Activated T-cell treated with anti-CD3 and anti-CD28 coated beads for 48 hours (primary cell): Measurements from ENCODE around the gene ZNF275.
A peak's percentile ranks its signal among the peaks of the same experiment; 100 is the strongest.
"Not testable (repeated sequence)": the region's sequence is repeated elsewhere in the genome, so short reads cannot be mapped to it uniquely, and the experiment has no call there.

Experiments used
- DNase-seq: peaks from one replicate; pipeline ENCODE4 v3.0.0-alpha.2; 2020; ENCODE audit warnings: low read depth

Gene ZNF275, protein sequence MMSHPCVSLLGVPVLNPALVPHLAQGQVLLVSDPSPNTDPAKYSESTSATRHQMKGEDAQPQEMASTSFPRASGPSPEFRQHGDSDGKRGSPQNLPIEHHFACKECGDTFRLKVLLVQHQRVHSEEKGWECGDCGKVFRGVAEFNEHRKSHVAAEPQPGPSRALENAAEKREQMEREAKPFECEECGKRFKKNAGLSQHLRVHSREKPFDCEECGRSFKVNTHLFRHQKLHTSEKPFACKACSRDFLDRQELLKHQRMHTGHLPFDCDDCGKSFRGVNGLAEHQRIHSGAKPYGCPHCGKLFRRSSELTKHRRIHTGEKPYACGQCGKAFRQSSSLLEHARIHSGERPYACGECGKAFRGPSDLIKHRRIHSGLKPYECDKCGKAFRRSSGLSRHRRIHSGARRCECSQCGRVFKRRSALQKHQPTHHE

DNA sequence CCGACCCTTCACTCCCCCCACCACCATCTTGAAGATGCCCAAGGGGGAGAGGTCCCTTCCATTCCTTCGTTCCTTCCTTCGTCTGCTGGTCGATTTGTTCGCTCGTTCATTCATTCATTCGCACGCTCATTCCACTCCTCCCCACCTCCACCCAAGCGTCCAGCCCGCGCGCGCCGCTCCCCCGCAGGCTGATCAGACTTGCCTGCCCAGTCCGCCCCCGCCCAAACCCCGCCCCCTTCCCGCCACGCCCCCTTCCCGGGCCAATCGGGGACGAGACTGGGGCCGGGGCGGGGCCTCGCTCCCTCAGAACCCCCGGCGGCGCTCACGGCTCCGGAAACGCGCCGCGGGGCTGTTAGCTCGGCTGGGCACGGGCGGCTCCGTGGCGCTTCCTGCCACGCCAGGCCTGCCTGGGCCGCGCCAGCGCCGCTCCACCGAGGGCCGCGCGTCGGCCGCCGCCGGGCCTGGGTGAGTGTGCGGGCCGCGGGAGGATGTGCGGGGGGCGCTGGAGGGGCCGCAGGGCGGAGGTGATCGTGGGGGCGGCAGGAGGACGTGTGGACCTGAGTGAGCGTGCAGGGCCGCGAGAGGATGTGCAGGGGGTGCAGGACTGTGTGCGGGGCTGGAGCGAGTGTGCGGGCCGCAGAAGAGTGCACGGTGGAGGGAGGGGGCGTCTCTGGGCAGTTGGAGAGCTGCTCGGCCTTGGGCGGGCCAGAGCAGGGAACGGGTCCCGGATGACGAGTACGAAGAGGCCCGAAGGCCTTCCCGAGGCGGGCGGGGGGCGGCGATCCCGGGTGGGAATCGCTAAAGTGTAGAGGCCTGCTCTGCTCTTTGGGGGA is at the start of gene ZNF275:
ZNF275 (plus strand) TSS at position 333 of the 833 bp plus-strand sequence. CDS start 2,527 bp downstream, outside the sequence.
- DNase-seq: peak; percentile 76

DNA sequence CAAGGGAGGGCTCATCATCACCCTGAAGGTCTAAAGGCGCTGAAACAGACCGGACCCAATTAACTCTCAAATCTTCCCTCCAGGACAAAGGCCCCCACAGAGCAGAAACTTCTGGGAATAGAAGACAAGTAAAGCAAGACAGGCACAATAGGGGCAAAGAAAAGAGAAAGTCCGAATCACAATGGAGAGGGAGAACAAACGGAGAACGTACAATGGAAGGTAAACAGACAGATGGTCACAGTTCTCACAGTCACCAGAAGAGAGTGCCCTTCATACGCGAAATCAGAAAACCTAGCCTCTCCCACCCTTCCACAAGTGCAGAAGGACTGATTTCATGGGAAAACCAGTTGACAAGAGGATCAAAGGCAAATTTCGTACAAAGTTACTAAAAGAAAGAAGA is 48.3 kb upstream of the ZNF275 start:
- not testable (repeated sequence) for DNase-seq

DNA sequence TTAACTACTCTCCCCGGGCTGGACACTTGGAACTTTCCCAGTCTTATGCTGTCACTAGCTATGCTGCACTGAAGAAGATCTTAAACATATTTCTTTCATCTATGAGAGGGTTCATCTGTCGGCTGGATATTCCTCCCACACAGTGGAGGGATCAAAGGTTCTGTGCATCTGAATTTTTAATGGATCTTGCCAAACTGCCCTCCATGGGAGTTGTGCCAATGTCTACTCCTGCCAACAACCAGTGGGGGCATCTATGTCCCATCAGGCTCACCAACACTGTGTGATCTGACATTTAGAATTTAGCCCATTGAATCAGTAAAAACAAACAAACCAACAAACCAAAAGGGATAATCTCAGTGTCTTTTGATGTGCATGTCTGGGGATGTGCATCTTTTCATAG is 45.1 kb upstream of the ZNF275 start:
- DNase-seq: not testable (repeated sequence)

DNA sequence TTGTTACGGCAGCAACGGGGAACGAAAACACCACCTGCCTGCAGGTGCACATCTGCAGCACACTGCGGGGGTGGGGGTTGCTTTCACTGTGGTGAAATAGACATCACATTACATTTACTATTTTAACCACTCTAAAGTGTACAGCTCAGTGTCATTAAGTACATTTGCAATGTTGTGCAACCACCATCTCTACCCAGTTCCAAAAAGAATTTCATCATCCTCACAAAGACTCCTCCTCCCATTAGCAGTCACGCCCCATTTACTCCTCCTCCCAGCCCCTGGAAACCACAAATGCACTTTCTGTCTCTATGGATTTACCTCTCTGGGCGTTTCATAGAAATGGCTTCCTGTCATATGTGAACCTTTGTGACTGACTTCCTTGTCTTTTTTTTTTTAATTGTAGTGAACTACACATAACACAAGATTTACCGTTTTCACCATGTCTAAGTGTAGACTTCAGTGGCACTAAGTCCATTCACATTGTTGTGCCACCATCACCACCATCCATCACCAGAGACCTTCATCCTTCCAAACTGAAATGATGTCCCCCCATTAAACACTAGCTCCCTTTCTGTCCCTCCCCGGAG is 40.4 kb upstream of the ZNF275 start:
- not testable (repeated sequence) for DNase-seq

DNA sequence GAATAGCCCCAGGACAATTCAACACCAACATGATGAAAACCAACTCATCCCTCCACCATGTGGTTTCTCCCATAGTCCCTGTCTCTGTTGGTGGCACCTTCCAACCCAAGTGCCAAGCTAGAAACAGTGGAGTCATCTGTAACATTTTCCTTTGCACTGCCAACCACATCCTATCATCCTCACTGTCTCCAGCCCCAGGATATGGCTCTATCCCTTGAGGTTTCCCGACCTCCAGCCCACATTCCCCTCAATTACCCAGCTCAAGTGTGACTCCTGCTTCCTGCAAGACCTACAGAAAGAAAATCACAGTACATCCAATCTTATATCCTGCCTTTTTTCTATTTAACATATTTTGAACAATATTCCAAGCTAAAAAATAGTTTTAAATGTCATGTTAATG is 36.6 kb upstream of the ZNF275 start:
- DNase-seq: no peak

DNA sequence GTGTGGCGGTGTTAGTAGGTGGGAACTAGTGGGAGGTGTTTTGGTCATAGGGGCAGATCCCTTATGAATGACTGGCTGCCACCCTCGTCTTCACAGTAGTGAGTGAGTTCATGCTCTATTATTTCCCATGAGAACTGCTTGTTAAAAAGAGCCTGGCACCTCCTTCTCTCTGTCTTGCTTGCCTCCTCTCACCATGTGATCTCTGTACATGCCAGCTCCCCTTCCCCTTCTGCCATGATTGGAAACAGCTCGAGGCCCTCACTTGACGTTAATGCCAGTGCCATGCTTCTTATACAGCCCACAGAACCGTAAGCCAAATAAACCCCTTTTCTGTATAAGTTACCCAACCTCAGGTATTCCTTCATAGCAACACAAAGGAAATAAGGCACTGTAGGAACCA is 34.1 kb upstream of the ZNF275 start:
- DNase-seq: no peak

DNA sequence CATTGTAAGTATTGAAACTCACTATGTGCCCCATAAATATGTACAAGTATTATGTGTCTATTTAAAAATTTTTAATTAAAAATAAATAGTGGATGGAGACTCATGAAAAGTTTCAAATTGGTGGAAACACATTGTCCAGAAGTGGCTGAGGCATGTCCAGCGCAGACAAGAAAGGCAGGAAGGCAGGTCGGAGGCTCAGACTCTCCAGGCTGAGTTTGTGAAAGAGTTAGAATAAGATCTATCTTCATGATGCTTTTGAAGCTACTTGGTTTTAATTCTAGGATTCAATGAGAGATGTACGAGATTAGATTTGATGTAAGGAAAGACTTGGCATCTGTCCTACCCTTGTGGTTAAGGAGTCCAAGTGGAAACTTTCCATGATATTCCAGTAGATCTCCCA is 32.2 kb upstream of the ZNF275 start:
- DNase-seq: no peak

DNA sequence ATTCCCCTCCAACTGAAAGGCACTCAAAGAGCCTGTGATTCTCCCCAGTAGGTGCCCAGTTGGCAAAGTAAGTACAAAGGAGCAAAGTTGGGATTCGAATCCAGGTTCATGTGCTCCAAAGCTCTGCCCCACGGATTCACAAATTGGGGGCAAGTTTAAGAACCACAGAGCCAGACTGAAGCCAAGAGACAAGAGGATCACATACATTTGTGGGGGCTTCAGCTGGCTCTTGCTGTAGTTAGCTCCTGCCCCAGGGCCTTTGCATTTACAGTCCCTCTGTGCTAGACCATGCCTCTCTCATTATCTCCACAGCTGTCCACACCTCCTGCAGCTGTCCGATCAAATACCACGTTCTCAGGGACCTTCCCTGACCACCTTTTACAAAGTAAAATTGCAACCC is 31.2 kb upstream of the ZNF275 start:
- no peak for DNase-seq

DNA sequence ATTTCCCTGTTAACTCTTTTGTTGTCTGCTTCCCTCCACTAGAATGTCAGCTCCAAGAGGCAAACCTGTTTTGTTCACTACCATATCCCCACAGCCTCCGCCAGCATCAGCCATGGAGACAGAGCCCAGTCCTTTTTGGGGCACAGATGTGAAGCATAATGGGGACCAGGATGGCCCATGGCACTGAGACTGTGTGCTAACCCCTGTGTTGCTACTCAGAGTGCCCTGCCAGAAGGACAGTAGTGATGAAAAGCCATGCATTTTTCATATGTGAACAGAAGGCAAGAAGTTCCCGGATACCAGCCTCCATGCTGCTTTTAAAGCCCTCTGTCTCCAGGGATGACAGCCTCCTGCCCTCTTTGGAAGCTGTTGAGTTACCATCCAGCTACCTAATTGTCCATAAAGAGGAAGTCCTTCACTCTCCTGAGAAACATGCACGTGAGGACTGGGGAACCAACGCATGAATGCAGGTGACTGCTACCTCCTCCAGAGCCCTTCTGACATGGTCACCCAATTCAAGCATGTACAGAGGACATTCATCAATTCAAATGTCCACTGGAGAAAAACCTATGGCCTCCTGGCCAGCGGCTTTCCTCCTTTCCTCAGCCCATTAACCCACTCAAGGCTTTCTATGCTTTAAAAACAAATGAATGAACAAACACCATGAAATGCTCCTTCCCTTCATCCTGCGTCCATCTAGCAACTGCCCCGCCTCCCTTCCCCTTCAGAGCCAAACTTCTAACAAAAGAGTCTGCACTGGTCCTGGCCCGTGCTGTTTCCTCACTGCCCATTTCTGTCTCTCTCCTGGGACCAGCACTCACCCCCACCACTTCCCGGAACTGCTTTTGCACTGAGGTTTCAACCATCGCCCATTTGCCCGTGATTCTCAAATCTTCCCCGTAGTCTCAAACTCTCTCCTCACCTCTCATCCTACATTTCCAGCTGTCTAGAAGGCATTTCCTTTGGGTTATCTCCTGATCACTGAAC is 30.4 kb upstream of the ZNF275 start:
- DNase-seq: no peak

DNA sequence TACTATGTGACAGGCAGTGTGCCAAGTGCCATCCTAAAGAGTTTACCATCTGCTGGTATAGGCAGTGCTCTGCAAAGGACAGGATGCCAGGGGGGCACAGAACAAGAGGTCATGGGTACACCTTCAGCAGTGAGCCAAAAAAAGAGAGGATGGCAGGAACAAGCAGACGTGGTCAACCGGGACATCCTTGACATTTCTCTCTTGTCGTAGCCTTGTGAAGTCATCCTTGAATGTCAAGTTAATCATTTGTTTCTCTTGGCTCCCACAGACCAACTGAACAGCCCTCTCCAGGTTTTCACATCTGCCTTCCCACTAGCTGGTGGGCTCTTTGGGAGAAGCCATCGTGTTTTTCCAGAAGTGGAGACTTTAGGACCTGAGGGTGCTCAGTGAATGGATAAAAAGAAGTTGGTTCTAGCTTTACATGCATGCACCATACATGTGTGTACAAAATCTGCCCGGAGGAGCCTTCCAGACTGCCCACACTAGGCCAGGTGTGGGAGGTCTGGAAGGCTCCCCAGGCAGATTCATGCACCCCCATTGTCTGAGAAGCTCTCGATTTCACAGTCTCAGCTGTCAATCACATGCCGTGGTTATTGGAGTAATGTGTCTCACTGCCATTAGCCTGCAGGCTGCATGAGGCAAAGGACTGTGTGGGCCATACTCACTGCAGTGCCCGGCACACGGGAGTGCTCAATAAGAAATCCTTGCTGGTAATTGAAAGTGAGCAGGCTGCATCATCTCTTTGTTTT is 28.8 kb upstream of the ZNF275 start:
- DNase-seq: no peak

DNA sequence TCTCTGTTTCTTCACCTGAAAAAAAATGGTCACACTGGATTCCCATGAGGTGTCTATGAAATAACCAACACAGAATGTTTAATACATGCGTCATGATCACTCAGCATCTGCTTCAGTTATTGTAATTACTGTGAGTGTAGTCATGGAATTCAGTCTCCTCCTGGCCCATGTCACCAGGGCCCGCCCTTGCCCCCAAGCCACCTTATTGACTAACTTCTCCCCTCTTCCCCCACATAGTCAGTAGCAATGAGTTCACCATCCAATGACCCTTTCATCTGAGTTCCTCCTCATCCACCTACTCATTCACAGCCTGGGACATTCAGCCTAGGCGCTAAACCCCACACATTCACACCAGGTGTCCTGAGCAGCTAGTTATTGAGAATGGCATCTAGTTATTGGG is 28.0 kb upstream of the ZNF275 start:
- DNase-seq: no peak

DNA sequence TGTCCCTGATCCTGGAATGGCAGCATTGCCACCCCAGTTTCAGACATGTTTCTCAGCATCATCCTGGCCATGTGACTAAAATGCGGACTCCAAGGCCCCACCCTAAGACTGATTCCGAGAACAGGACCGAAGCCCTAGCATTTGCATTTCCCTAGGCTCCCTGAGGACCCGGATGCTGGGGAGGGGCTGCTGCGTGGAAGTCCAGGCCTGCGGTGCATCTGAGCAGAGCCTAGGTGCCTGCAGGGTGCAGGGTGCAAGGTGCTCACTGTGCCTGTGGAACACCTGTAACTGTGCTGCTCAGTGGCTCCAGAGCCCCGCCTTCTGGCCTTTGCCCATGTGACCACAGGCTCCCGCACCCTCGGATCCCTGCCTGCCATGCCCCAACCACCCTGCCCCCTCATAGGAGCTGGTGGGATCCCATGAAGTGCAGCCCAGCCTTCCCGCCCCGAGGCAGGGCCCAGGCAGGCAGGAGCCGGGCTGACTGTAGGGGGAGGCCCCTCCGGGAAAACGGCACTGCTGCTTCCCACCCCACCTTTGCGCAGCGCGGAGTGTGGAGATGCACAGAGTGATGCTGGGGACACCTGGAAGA is 27.3 kb upstream of the ZNF275 start:
- DNase-seq: no peak

DNA sequence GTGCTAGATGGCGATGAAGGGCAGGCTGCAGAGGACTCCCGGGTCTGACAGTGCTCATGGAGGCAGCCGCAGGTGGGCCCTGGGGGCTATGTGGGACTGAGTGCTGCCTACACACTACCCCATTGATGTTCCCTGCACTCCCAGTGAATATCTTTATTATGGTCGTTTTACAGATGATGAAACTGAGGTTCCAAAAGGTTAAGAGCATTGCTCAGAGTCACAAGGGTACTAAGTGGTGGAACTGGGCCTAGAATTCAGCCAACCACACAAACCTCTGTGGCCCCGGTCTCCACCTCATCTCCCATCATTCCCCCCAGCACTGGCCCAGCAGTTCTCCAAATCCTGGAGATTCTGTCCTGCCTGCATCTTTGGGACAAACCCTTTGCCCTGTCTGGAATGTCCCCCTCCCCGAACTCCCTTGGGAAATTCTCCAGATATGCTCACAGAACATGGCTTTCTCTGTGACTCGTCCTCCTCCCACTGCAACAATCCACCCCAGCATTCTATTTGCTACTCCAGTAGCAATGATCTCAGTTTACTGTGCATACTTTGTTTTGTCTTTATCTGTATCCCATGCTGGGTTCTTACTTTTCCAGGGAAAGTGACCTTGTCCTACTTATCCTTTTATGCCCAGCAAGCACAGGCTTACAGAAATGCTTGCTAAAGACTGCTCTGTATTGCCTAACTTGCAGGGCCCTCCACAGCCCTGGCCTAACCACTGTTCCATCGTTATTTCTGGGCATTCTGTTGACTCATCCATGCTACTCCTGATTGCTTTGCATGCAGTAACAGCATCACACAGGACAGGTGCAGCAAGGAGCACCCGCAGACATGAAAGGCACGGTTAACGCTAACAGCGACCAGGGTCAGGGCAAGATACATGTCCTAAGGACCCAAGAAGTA is 26.4 kb upstream of the ZNF275 start:
- DNase-seq: no peak

DNA sequence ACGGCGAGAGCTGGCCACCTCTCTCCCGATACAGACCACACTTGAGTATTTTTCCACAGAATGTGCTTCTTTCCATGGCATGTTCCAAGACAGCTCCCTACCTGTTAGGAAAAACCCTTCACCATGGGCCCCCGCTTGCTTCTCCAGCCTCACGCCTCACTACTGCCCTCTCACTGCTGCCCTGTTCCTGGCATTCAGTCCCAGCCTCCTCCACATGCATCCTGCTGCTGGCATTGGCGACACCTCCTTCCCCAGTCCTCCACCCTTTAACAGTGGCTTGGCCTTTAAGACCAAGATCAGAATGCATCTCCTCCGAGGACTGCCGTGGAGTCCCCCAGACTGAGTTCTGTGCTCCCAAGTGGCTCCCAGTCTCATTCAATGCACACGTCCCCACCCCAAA is 23.1 kb upstream of the ZNF275 start:
- DNase-seq: no peak

DNA sequence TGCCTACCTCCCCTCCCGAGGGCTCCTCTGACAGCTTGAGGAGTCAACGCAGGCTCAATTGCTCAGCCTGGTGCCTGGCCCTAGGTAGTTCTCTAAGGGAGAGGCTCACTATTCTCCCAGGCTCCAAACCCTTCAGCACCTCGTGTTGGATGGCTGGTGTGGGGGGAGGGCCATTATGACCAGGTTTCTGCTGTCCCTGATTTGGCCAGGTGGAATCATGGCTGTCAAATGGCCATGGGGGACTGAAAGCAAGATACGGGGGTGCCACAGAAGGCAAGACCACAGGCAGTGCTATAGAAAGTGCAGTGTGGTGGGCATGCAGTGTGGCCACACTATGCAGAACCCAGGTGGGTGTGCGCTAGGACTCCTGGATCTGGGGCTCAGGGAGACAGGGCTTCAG is 21.9 kb upstream of the ZNF275 start:
- no peak for DNase-seq

DNA sequence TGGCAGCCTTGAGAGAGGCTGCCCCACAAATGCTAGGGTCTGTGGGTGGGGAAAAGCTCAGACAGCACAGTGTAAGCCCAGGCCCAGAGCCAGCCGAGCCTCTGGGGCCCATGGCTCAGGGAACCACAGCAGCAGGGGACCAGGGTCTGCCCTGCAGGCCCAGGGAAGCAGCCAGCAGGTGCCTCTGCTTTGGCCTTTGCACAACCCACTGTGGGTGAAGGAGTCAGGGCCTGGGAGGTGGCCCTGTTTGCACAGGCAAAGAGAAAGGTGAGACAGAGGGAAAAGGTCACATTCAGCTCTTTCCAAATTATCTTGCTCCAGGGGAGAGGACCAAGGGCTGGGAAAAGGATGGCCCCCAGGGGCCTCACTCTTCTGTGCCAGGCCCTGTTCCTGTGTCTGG is 21.1 kb upstream of the ZNF275 start:
- DNase-seq: no peak

DNA sequence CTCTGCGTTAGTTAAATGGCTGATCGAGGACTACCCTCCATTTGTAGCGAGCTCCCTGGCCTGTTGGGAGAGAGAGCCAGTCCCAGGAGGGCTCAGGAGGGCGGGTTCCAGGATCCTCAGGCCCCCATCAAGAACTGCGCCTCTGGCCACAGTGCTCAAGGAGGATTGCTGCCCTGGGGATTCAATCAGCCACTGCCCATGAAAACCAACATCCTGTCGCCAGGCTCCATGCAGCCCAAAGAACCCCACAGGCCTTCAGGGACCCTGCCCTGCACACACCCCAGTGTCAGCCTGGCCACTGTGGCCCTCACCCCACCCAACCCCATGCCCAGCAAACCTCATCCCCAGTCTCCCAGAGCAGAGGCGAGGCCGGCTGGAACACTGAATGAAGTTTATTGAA is 16.6 kb upstream of the ZNF275 start:
- DNase-seq: no peak

DNA sequence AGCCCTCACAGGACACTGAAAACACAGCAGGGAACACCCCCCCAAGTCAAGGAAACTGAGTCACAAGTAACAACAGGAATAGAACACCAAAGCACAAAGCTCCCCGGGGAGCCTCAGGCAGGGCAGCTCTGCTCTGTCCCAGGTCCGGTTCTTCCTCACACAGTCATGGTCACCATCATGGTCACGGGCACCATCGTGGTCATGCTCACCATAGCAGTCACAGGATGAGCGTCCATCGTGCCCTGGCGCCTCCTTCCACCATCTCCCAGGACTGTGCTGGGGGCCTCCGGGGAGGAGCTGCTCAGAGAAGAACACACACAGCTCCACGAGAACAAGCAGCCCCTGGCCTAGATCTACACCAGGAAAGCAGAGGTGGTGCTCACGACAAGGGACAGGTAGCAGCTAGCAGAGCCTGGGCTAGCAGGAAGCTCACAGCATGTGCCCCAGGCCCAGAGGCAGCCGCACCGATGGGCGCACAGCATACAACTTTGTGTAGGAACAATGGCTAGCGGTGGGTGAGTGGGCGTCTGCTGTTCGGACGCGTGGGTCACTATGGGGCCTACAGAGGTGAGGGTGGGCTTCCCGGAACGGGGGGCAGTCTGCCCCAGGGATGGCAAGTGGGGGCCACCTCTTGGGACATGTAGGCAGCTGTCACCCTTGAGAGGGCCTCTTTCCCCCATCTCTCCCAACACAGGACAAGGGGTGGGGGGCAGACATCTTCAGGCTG is 15.8 kb upstream of the ZNF275 start:
- DNase-seq: no peak

DNA sequence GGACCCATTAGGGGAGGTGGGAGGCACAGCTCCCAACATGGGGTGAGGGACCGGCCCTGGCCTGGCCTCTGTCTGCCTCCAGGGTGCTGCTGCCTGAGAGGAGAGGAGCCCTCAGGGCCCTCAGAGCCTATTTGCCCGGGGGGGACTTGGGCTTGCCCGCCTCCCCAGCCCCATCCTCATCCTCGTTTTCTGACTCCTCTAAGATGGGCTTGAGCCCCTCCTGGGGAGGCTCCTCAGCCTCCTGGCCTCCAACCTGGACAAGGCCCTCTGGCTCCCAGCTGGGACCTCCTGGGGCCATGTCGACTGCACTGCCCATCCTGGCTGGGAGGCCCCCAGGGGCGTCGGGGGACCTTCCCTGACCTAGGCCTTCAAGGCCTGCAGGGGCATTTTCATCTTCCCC is 15.1 kb upstream of the ZNF275 start:
- DNase-seq: no peak
